Lung microvascular endothelial cell (primary cell): ENCODE data around the gene STAM. TPM values are rescaled to one million over a fixed set of nuclear protein-coding genes. Genes with fewer than 3 reads are reported as not detected.
"Not testable (repeated sequence)": the region's sequence is repeated elsewhere in the genome, so short reads cannot be mapped to it uniquely, and the experiment has no call there.

Experiments used
- DNase-seq, 2 donors: peaks; one replicate each; pipeline versions ENCODE4 v3.0.0 to v3.0.0-alpha.2; 2010; ENCODE audit warnings: low read depth in 2 of 2
- total RNA-seq: library from RNA; depleted of rRNA; stranded (reverse); fragments of >200 nt; gene quantifications from 2 replicates; pipeline ENCODE4 v1.2.1, GENCODE V29; 2014

STAM gene
- total RNA-seq, 1 donor from 2014 or later: 10.1 TPM

GRCh38 chr10:17674566-17674965, 30.6 kb downstream of the STAM start:
- DNase-seq: no peak

- no peak for DNase-seq
Observed at GRCh38 chr10:17675638-17676037, 31.7 kb downstream of the STAM start.

- no peak for DNase-seq
Observed at GRCh38 chr10:17676919-17677318, 33.0 kb downstream of the STAM start.

GRCh38 chr10:17682236-17682946, 38.4 kb downstream of the STAM start:
- DNase-seq: peak; percentile 61 to 69

GRCh38 chr10:17683541-17683940, 39.6 kb downstream of the STAM start:
- no peak for DNase-seq

GRCh38 chr10:17684537-17684936, 40.6 kb downstream of the STAM start:
- DNase-seq: no peak

- DNase-seq: no peak
Observed at GRCh38 chr10:17685233-17685840, 41.4 kb downstream of the STAM start.

GRCh38 chr10:17687117-17687831, 43.3 kb downstream of the STAM start:
- DNase-seq: no peak

GRCh38 chr10:17689137-17689536, 45.2 kb downstream of the STAM start:
- no peak for DNase-seq

- peak in 1 of 2 donors; percentile 10 for DNase-seq
Observed at GRCh38 chr10:17693009-17693408, 49.1 kb downstream of the STAM start.

- DNase-seq: no peak
Observed at GRCh38 chr10:17698696-17699095, 54.7 kb downstream of the STAM start.

GRCh38 chr10:17701301-17701700, 57.4 kb downstream of the STAM start:
- no peak for DNase-seq

- DNase-seq: no peak
Observed at GRCh38 chr10:17703706-17704105, 59.8 kb downstream of the STAM start.

- DNase-seq: no peak
Observed at GRCh38 chr10:17708821-17709220, 64.9 kb downstream of the STAM start.

- DNase-seq: no peak
Observed at GRCh38 chr10:17709492-17709891, 65.5 kb downstream of the STAM start.

GRCh38 chr10:17710181-17710580, 66.2 kb downstream of the STAM start:
- DNase-seq: no peak

GRCh38 chr10:17712053-17712452, 68.1 kb downstream of the STAM start:
- no peak for DNase-seq

GRCh38 chr10:17712717-17713471, 68.9 kb downstream of the STAM start:
- peak in 1 of 2 donors; percentile 20 for DNase-seq

GRCh38 chr10:17713758-17714157, 69.8 kb downstream of the STAM start:
- DNase-seq: no peak

GRCh38 chr10:17716161-17716560, 72.2 kb downstream of the STAM start:
- no peak for DNase-seq

- not testable (repeated sequence) for DNase-seq
Observed at GRCh38 chr10:17722317-17723014, 78.5 kb downstream of the STAM start.
